Epithelial cell of esophagus (primary cell): ENCODE data around the gene FLCN.

Experiments
- DNase-seq: peaks from one replicate; pipeline ENCODE4 v3.0.0; 2010; ENCODE audit warnings: low read depth
- H3K4me3 ChIP-seq: 2 replicates; pipeline ENCODE4 v1.5.1; 2011; ENCODE audit warnings: mild to moderate bottlenecking, low read length, control low read depth
- TF ChIP-seq, protein P1 (sequence below): IDR thresholded peaks from 2 replicates; pipeline ENCODE4 v1.5.1; 2011; ENCODE audit warnings: low read depth, mild to moderate bottlenecking, low read length, control low read depth, inconsistent platforms; ENCODE audit not compliant: insufficient read depth; ENCODE audit errors: missing control alignments

The FLCN gene

DNA sequence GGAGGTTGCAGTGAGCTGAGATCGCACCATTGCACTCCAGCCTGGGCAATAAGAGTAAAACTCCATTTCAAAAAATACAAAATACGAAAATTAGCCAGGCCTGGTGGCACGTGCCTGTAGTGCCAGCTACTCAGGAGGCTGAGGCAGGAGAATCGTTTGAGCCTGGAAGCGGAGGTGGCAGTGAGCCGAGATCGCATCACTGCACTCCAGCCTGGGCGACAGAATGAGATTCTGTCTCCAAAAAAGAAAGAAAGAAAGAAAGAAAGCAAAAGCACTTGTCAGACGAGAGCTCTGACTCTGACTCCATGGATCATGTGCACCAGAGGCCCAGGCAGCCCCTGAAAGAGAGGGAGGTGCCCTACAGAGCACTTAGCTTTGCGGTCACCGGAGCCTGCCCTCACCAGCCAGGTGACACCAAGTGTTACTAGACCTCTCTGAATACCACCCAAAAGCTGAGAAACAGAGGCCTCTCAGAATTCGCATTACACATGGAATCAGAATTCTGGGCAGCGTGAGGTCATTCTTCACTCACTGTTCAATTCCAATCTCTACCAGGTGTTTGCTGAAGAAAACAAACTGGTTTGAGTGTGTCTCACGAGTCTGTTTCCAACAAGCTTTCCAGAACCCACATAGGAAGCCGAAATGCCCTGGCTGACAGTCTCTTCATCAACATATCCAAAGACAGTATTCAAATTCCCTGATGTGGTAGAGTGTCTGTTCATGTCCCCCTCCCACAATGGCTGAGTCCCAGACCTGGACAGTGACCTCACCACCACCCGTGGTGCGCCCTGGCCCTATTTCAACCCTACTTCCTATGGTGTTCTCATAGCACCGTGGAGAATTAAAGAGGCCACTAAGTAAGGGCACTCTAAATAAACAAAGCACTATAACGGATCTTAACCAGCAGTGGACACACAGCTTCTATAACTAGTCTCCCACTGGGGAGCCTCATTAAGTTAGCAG, 1.5 kb downstream of the FLCN start:
- peak; percentile 66 for DNase-seq
- TF ChIP-seq, protein P1, sequence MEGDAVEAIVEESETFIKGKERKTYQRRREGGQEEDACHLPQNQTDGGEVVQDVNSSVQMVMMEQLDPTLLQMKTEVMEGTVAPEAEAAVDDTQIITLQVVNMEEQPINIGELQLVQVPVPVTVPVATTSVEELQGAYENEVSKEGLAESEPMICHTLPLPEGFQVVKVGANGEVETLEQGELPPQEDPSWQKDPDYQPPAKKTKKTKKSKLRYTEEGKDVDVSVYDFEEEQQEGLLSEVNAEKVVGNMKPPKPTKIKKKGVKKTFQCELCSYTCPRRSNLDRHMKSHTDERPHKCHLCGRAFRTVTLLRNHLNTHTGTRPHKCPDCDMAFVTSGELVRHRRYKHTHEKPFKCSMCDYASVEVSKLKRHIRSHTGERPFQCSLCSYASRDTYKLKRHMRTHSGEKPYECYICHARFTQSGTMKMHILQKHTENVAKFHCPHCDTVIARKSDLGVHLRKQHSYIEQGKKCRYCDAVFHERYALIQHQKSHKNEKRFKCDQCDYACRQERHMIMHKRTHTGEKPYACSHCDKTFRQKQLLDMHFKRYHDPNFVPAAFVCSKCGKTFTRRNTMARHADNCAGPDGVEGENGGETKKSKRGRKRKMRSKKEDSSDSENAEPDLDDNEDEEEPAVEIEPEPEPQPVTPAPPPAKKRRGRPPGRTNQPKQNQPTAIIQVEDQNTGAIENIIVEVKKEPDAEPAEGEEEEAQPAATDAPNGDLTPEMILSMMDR = no peak
- H3K4me3 ChIP-seq = peak overlapping the region; percentile 85

DNA sequence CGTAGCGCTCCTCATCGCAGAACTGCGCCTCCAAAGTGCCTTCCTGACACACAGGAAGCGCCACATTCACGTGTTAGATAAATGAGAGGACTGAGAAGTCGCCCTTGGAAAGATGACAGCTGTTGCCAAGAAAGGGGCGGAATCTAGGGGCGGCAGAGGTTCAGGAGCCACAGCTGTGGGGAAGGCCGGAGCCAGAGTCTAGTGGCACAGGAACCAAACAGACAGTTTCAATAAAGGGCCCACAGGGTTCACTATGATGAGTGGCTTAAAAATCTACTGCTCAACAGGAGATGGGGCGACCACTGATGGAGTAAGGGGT, 4.7 kb downstream of the FLCN start:
- no peak for DNase-seq
- TF ChIP-seq, protein P1 = no peak
- no peak overlapping the region for H3K4me3 ChIP-seq

DNA sequence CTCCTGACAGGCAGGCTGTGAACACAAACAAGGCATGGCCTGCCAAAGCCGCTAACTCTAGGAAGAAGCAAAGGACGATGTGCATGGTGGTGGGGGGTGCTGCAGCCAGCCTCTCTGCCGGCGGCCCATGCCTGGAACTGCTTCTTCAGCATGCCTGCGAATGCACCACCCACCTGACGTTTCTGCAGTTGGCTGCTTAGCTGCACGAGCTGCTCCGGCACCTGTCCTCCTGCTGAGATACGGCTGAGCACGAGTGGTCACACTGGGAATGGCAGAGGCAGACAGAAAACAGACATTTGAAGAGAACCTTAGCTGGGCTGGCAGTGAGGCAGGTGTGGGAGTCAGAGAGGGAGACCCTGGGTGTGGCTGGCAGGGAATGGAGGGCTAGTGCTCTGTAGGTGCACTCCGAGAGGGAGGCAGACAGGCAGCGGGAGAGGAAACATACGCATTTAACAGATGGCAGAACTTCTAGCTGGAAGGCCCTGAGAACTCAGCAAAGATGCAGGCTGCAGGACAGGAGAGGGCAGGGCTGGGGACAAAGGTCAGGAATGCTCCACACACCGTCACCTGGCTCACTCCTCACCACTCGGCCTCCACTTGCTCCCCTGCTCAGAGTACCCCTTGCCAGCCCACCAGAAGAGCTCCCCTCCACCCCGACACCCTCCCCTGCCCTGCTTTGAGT, 5.2 kb downstream of the FLCN start:
- no peak for DNase-seq
- H3K4me3 ChIP-seq = no peak overlapping the region
- TF ChIP-seq, protein P1 = no peak

DNA sequence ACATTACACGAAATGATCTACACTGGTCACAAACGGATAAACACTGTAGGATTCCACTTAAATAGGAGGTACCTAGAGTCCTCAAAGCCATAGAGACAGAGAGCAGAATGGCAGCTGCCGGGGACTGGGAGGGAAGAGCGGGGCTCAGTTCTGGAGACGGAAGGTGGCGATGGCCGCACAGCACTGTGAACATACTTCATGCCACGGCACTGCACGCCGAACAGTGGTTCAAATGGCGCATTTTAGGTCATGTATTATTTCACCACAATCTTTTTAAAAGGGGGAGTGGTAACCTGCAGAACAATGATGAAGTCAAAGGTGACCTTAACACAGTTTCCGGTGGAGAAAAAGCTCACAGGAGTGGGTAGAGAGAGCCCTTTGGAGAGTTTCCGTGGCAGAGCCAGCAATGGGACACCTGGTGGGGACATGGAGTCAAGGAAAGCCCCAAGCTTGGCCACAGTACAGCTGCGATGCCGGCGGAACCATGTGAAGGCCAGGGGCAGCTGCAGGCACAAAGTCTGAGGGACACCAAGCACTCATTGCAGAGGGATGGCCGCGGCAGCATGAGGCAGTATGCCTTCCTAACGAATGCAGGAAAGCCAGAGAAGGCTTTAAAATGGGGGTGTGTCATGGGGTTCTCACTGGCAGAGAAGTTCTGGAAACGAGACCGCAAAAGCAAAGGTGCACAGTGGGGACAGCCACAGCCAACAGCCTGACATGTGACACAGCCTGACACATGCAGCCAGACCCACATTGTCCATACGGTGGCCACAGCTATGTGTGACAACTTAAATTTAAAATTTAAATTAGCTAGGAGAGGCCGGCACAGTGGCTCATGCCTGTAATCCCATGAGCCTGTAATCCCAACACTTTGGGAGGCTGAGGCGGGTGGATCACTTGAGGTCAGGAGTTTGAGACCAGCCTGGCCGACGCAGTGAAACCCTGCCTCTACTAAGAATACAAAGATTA, 7.3 kb downstream of the FLCN start:
- DNase-seq = no peak
- TF ChIP-seq, protein P1 = no peak
- H3K4me3 ChIP-seq = no peak overlapping the region

DNA sequence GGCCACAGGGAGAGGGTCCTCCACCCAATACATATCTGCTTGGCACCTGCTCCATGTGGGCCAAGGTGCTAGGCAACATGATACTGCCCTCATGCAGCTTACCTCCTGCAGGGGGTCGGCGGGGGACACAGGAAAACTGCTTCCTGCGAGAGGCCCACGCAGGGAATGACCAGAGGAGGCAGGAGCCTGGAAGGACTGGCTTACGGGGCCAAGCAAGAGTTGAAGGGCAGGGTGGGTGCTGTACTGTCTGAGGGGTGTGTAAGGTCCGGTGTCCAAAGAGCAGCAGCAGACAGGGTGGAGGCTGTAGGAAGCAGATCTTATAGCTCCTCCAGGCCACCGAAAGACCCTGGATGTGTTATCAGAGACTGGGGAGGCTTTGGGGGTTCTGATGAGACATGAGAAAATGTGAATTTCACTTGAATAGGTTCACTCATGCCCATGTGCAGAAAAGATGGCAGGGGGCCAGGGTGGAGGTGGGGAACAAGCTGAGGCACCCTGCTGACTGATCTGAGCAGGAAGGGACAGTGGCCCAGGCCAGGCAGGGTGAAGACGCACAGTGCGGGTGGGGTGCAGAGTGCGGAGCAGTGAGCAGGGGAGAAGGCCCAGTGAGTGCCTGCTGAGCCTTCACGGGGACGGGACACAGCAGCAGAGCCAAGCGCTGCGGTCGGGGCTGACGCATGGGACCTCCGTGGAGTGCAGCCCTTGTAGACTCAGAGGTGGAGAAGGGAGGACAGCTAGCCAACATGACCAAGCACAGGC, 8.3 kb downstream of the FLCN start:
- DNase-seq = no peak
- no peak overlapping the region for H3K4me3 ChIP-seq
- TF ChIP-seq, protein P1 = no peak
